T-cell (primary cell): ENCODE measurements around the gene MBD5. TPM values are rescaled to one million over a fixed set of nuclear protein-coding genes. Genes with fewer than 3 reads are reported as not detected.
A peak's percentile ranks its signal among the peaks of the same experiment; 100 is the strongest.

Source experiments
- ATAC-seq, 4 experiments: fragments of 200-7000 bp in 3 of 4; fragments of 150-1000 bp in 1 of 4; cut with Tn5 transposase; replicated peaks in 1 of 4; 1 replicate in 3 of 4; 2 replicates in 1 of 4; pipeline ENCODE4 v1.10.0; 2021; ENCODE audit warnings: moderate library complexity in 3 of 4, mild to moderate bottlenecking in 2 of 4, moderate number of reproducible peaks in 1 of 4
- CTCF ChIA-PET, 2 donors: fragments of 300-600 bp; sonication (Branson Sonifier 250); formaldehyde crosslinking; loops; one replicate each; lab custom pipeline; 2022; ENCODE audit warnings: antibody characterized with exemption in 2 of 2; lab: Charles Lee
- POLR2A ChIA-PET, 2 donors: fragments of 300-600 bp; sonication (Branson Sonifier 250); formaldehyde crosslinking; loops; one replicate each; lab custom pipeline; 2022; ENCODE audit warnings: antibody characterized with exemption in 2 of 2; lab: Charles Lee
- DNase-seq, 35 experiments: peaks; one replicate each; pipeline versions ENCODE4 v3.0.0 to v3.0.0-alpha.2; 2013 to 2023
- H3K27ac ChIP-seq: one replicate; pipeline ENCODE4 v1.5.1; 2013; ENCODE audit warnings: low read length
- H3K27me3 ChIP-seq, 2 experiments: replicated peaks in 1 of 2; 1 replicate in 1 of 2; 2 replicates in 1 of 2; pipeline versions ENCODE4 v1.6.1 to v1.7.0; 2013; ENCODE audit warnings: low read length in 1 of 2, mixed read lengths in 1 of 2; ENCODE audit not compliant: control insufficient read depth in 2 of 2, insufficient read depth in 2 of 2; ENCODE audit errors: extremely low read depth in 1 of 2
- H3K36me3 ChIP-seq, 2 donors: 1 replicate in 1 of 2; 2 replicates in 1 of 2; pipeline versions ENCODE4 v1.6.1 to v1.7.0; 2013; ENCODE audit warnings: low read length in 1 of 2; ENCODE audit not compliant: control insufficient read depth in 2 of 2, insufficient read depth in 1 of 2; ENCODE audit errors: extremely low read depth in 1 of 2
- H3K4me1 ChIP-seq, 2 experiments: 1 replicate in 1 of 2; 2 replicates in 1 of 2; pipeline versions ENCODE4 v1.6.1 to v1.7.0; 2013; ENCODE audit warnings: low read length in 2 of 2, mixed read lengths in 1 of 2; ENCODE audit not compliant: insufficient read depth in 2 of 2, control insufficient read depth in 1 of 2; ENCODE audit errors: extremely low read depth in 1 of 2
- H3K4me3 ChIP-seq, 2 donors: 1 replicate in 1 of 2; 2 replicates in 1 of 2; pipeline versions ENCODE4 v1.5.1 to v1.7.0; 2013; ENCODE audit warnings: mild to moderate bottlenecking in 2 of 2, low read length in 1 of 2, moderate library complexity in 1 of 2; ENCODE audit not compliant: control insufficient read depth in 1 of 2; ENCODE audit errors: extremely low read depth in 1 of 2
- H3K9me3 ChIP-seq: 2 replicates; pipeline ENCODE4 v1.7.0; 2013
- H3K27ac Mint-ChIP-seq, 2 donors: one replicate each; pipeline ENCODE4 v1.8.0; 2020 to 2021; ENCODE audit warnings: mild to moderate bottlenecking in 2 of 2, mixed read lengths in 2 of 2
- H3K27me3 Mint-ChIP-seq, 2 donors: one replicate each; pipeline ENCODE4 v1.8.0; 2021 to 2022; ENCODE audit warnings: mixed read lengths in 2 of 2
- H3K36me3 Mint-ChIP-seq: one replicate; pipeline ENCODE4 v1.8.0; 2021; ENCODE audit warnings: mixed read lengths
- H3K4me1 Mint-ChIP-seq, 3 donors: one replicate each; pipeline ENCODE4 v1.8.0; 2020 to 2022; ENCODE audit warnings: mixed read lengths in 3 of 3, mild to moderate bottlenecking in 1 of 3
- H3K4me3 Mint-ChIP-seq, 3 donors: one replicate each; pipeline ENCODE4 v1.8.0; 2020 to 2022; ENCODE audit warnings: mild to moderate bottlenecking in 3 of 3, mixed read lengths in 3 of 3, moderate library complexity in 3 of 3
- H3K9me3 Mint-ChIP-seq, 3 donors: one replicate each; pipeline ENCODE4 v1.8.0; 2020 to 2022; ENCODE audit warnings: mixed read lengths in 3 of 3
- WGBS: methylation state at CpG from one replicate; pipeline ENCODE4 v1.1.5; 2013; ENCODE audit warnings: missing lambda C conversion rate; ENCODE audit not compliant: insufficient coverage; 5-methylcytosine and 5-hydroxymethylcytosine counted together
- total RNA-seq, 35 experiments: library from RNA in 6 of 35; stranded (reverse) in 6 of 35; fragments of 120-200 nt in 1 of 35; gene quantifications; one replicate each; pipeline versions ENCODE4 v1.2.1 to v1.2.4 and lab custom pipeline; 2013 to 2026

Gene MBD5
- total RNA-seq, 5 donors from 2014 or later (not counting 1 experiment from before 2014, with no cell fraction given) = 34.6 to 81.9 (median 45.6) TPM

DNA sequence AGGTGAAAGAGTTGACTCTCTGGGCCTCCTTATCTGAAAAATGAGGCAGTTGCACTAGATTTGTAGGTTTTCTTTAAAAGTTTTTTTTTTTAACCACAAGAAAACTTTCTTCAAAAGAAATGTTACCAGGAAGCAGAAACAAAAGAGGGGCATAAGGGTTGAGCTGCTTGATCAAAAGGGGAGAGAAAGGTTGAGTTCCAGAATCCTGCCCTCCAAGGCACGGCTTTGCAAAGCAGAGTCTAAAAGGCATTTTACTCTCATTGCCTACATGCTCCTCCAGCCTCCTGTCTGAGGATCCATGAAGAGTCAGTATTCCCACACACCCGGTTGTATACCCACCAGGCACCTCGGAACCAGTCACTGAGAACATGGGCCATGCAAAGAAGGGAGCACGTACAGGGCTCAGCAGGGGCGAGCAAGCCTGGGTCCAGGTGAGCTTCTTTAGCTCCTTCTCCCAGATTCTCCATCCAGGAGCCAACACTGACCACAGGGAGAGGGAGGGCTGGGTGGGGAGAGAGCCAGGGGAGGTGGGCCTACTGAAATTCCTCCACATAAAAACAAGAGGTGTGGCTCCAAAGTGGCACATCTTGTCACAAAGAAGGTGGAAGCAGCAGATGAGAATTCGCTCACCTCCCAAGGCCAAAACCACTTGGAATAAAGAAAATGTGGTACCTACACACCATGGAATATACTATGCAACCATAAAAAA, 507.6 kb downstream of the MBD5 start:
- H3K27me3 Mint-ChIP-seq = no peaks in the 10 kb centered on the region
- ATAC-seq (peak; percentile 9 to 37 (median 24)), DNase-seq (peak in 9 of 35 experiments; percentile 12 to 56 (median 27))
- WGBS = 14% methylated on average over 2 of the region's 6 CpGs
- peaks cover 64 to 70% of the 10 kb centered on the region in 2 experiments for H3K4me1 ChIP-seq
- no peaks in the 10 kb centered on the region for H3K36me3 Mint-ChIP-seq
- CTCF ChIA-PET = interaction anchor here (0.6 to 3.1 kb wide), 7 partner anchors 8 to 357 kb away, joined by 3 to 14 read pairs (median 4); no protein-coding TSS in a partner anchor
- H3K4me3 Mint-ChIP-seq = peak overlapping the region; percentile 77 to 87 (median 78)
- H3K4me3 ChIP-seq = peak overlapping the region; percentile 30 to 56
- no peaks in the 10 kb centered on the region for H3K27me3 ChIP-seq
- POLR2A ChIA-PET = interaction anchor here (0.6 to 1.2 kb wide), 7 partner anchors 10 to 885 kb away, joined by 3 to 9 read pairs (median 6); no protein-coding TSS in a partner anchor
- peak overlapping the region; percentile 77 for H3K27ac ChIP-seq
- no peaks in the 10 kb centered on the region for H3K36me3 ChIP-seq
- peaks cover 92 to 94% (median 92%) of the 10 kb centered on the region in 3 donors for H3K4me1 Mint-ChIP-seq
- no peaks in the 10 kb centered on the region for H3K9me3 Mint-ChIP-seq
- peak overlapping the region; percentile 95 to 99 for H3K27ac Mint-ChIP-seq
- H3K9me3 ChIP-seq = no peaks in the 10 kb centered on the region

- H3K9me3 Mint-ChIP-seq = no peaks in the 10 kb centered on the region
- ChIA-PET POLR2A (interaction anchor here in 1 of 2 donors (0.6 to 1.0 kb wide), 2 partner anchors 12 to 133 kb away, joined by 3 to 9 read pairs; no protein-coding TSS in a partner anchor), CTCF (interaction anchor here in 1 of 2 donors (3.1 kb wide), 1 partner anchor 116 kb away, joined by 14 read pairs; no protein-coding TSS in a partner anchor)
- H3K36me3 ChIP-seq = no peaks in the 10 kb centered on the region
- H3K4me3 Mint-ChIP-seq = peak overlapping the region; percentile 24 to 87 (median 50)
- WGBS = 62% methylated on average over 7 of the region's 8 CpGs
- H3K27ac Mint-ChIP-seq = peak overlapping the region; percentile 92 to 99
- H3K9me3 ChIP-seq = no peaks in the 10 kb centered on the region
- H3K27me3 Mint-ChIP-seq = no peaks in the 10 kb centered on the region
- peaks cover 56 to 66% of the 10 kb centered on the region in 2 experiments for H3K4me1 ChIP-seq
- peaks cover 89 to 94% (median 90%) of the 10 kb centered on the region in 3 donors for H3K4me1 Mint-ChIP-seq
- no peak for ATAC-seq
- no peaks in the 10 kb centered on the region for H3K27me3 ChIP-seq
- no peaks in the 10 kb centered on the region for H3K36me3 Mint-ChIP-seq
- no peak for DNase-seq
- H3K4me3 ChIP-seq = no peak overlapping the region
- H3K27ac ChIP-seq = no peak overlapping the region
Observed at GRCh38 chr2:148529745-148530144, 508.9 kb downstream of the MBD5 start.

DNA sequence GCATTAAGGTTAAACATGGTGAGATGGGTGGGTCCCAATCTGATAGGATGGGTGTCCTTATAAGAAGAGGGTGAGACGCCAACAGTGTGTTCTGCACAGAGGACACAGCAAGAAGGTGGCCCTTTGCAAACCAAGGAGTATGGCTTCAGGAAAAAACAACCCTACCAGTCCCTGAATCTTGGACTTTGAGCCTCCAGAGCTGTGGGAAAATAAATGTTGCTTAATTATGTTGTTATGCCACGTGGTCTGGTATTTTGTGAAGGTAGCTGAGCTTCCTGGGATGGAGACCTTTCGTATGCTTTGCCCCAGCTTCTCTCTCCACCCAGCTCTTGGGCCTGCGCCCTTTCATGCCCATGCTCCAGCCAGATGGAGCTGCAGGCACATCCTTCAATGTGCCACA, 509.5 kb downstream of the MBD5 start:
- H3K9me3 ChIP-seq = no peaks in the 10 kb centered on the region
- peaks cover 50 to 60% of the 10 kb centered on the region in 2 experiments for H3K4me1 ChIP-seq
- H3K4me3 ChIP-seq = no peak overlapping the region
- no peak overlapping the region for H3K27ac ChIP-seq
- H3K36me3 ChIP-seq = no peaks in the 10 kb centered on the region
- POLR2A ChIA-PET = no interaction called here
- H3K27me3 Mint-ChIP-seq = no peaks in the 10 kb centered on the region
- no peak for ATAC-seq
- no peaks in the 10 kb centered on the region for H3K27me3 ChIP-seq
- no peak for DNase-seq
- H3K36me3 Mint-ChIP-seq = no peaks in the 10 kb centered on the region
- peaks cover 89 to 94% (median 89%) of the 10 kb centered on the region in 3 donors for H3K4me1 Mint-ChIP-seq
- peak overlapping the region; percentile 92 to 99 for H3K27ac Mint-ChIP-seq
- peak overlapping the region in 1 of 3 donors; percentile 87 for H3K4me3 Mint-ChIP-seq
- no peaks in the 10 kb centered on the region for H3K9me3 Mint-ChIP-seq
- WGBS = 90% methylated on average over 2 of the region's 4 CpGs
- CTCF ChIA-PET = interaction anchor here (0.8 to 1.5 kb wide), 2 partner anchors 9 to 20 kb away, joined by 3 read pairs; no protein-coding TSS in a partner anchor

GRCh38 chr2:148531235-148531634, 510.3 kb downstream of the MBD5 start:
- DNase-seq (no peak), ATAC-seq (no peak)
- no peaks in the 10 kb centered on the region for H3K36me3 Mint-ChIP-seq
- WGBS = 91% methylated on average over 3 of the region's 7 CpGs
- H3K9me3 Mint-ChIP-seq = no peaks in the 10 kb centered on the region
- H3K27me3 ChIP-seq = no peaks in the 10 kb centered on the region
- H3K36me3 ChIP-seq = no peaks in the 10 kb centered on the region
- H3K4me3 Mint-ChIP-seq = peak overlapping the region in 1 of 3 donors; percentile 41
- peak overlapping the region; percentile 78 to 79 for H3K27ac Mint-ChIP-seq
- H3K4me1 ChIP-seq = peaks cover 41 to 52% of the 10 kb centered on the region in 2 experiments
- no peaks in the 10 kb centered on the region for H3K27me3 Mint-ChIP-seq
- peaks cover 82 to 90% (median 83%) of the 10 kb centered on the region in 3 donors for H3K4me1 Mint-ChIP-seq
- H3K9me3 ChIP-seq = no peaks in the 10 kb centered on the region
- ChIA-PET CTCF (interaction anchor here (0.8 to 1.5 kb wide), 2 partner anchors 9 to 21 kb away, joined by 3 read pairs; no protein-coding TSS in a partner anchor), POLR2A (no interaction called here)
- H3K27ac ChIP-seq = no peak overlapping the region
- no peak overlapping the region for H3K4me3 ChIP-seq

DNA sequence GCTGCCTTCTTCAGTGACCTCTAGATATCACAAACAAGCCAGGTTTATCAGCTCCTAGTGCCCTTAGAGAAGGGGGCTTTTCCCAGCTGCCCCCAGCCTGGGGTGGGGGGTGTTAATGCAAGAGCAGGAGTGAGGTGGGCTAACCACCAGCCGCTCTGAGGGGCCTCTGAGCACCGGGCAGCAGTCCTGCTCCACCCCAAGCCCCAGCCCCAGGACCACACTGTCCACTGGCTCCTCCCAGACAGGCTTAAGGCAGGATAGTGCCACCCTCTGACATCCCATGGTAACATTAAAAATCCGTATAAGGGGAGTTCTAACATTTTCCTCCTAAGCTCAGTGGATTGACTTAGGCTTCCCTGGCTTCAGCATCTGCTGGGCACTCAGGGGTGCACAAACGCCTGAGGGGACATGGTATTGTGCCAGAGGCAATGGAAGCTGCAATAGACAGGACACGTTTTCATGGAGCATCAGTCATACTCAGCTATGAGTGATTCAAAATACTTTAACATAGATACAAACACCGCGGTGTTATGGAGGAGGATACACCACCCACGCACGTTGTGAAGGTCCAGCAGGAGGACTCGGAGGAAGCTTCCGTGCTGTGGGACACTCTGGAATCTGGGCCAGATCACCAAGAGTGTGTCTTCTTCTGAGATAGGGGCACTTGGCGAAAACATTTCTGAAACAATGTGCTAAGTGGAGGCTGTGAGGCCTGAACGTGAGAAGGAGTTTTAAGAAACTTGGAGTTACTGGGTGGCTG, 511.0 kb downstream of the MBD5 start:
- Mint-ChIP-seq H3K4me1 (peaks cover 76 to 84% (median 77%) of the 10 kb centered on the region in 3 donors), H3K27me3 (no peaks in the 10 kb centered on the region), H3K27ac (peak overlapping the region; percentile 78 to 79), H3K4me3 (no peak overlapping the region), H3K36me3 (no peaks in the 10 kb centered on the region), H3K9me3 (no peaks in the 10 kb centered on the region)
- Histone ChIP-seq H3K36me3 (no peaks in the 10 kb centered on the region), H3K27ac (no peak overlapping the region), H3K4me3 (no peak overlapping the region), H3K27me3 (no peaks in the 10 kb centered on the region), H3K9me3 (no peaks in the 10 kb centered on the region), H3K4me1 (peaks cover 36 to 46% of the 10 kb centered on the region in 2 experiments)
- DNase-seq (no peak), ATAC-seq (no peak)
- 99% methylated on average over 6 of the region's 13 CpGs for WGBS
- ChIA-PET CTCF (interaction anchor here in 1 of 2 donors (1.5 kb wide), 1 partner anchor 8 kb away, joined by 3 read pairs; no protein-coding TSS in a partner anchor), POLR2A (no interaction called here)

GRCh38 chr2:148533004-148533403, 512.1 kb downstream of the MBD5 start:
- Mint-ChIP-seq H3K27ac (peak overlapping the region; percentile 48 to 59), H3K27me3 (no peaks in the 10 kb centered on the region), H3K4me1 (peaks cover 66 to 74% (median 69%) of the 10 kb centered on the region in 3 donors), H3K9me3 (no peaks in the 10 kb centered on the region), H3K36me3 (no peaks in the 10 kb centered on the region), H3K4me3 (no peak overlapping the region)
- Histone ChIP-seq H3K4me1 (peaks cover 24 to 34% of the 10 kb centered on the region in 2 experiments), H3K27me3 (no peaks in the 10 kb centered on the region), H3K36me3 (no peaks in the 10 kb centered on the region), H3K4me3 (no peak overlapping the region), H3K9me3 (no peaks in the 10 kb centered on the region), H3K27ac (no peak overlapping the region)
- WGBS = 95% methylated on average over 5 of the region's 8 CpGs
- ChIA-PET POLR2A (no interaction called here), CTCF (interaction anchor here in 1 of 2 donors (0.9 kb wide), 1 partner anchor 8 kb away, joined by 6 read pairs; no protein-coding TSS in a partner anchor)
- no peak for ATAC-seq
- DNase-seq = no peak
